ENCODE data around the gene C2orf68.
"Not testable (repeated sequence)": the region's sequence is repeated elsewhere in the genome, so short reads cannot be mapped to it uniquely, and the experiment has no call there.

C2orf68 gene, protein sequence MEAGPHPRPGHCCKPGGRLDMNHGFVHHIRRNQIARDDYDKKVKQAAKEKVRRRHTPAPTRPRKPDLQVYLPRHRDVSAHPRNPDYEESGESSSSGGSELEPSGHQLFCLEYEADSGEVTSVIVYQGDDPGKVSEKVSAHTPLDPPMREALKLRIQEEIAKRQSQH

DNA sequence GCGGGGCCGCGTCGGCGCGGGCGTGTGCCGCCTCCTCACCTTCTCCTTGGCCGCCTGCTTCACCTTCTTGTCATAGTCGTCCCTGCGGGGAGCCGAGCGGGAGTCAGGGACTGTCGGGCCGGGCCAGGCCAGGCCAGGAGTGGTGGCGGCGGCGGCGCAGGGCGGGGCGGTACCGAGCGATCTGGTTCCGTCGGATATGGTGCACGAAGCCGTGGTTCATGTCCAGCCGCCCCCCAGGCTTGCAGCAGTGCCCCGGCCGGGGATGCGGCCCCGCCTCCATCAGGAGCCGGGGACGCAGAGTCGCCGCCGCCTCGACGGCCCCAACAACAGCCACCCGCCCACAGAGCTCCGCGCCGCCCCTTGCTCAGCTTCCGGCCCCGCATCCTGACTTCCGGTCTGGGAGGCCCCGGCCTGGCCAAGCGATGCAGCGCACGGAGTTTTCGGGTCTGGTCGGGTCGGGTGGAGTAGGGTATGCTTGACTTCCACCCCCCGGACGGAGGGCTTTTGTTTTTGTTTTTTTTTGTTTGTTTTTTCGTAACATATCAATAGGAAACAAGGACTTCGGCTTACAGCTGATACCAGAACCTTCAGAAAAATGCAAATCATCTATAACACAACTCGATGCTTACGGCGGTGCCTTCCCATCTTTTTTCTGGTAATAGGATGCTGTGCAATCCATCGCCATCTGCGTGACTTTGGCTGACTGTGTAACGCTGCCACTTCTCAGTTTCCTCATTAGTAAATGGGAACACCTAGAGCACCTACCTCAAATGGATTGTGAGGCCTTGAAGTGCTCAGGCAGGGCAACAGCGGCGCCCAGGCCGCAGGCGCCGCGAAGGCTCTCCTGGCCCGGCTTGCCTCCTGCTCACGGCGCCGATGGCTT lies at the start of gene C2orf68:
Gene C2orf68 (minus strand): TSS at position 362 of the 883 bp plus-strand sequence. CDS start 82 bp downstream, at position 280.
- DNase-seq (ENCODE audit: extremely low read depth, low read depth): peak; percentile 53
- H3K4me3 ChIP-seq (replicated peaks; ENCODE audit: low read depth, low read length): peak within 1 kb of the TSS; percentile 63
- TF ChIP-seq, protein P1, sequence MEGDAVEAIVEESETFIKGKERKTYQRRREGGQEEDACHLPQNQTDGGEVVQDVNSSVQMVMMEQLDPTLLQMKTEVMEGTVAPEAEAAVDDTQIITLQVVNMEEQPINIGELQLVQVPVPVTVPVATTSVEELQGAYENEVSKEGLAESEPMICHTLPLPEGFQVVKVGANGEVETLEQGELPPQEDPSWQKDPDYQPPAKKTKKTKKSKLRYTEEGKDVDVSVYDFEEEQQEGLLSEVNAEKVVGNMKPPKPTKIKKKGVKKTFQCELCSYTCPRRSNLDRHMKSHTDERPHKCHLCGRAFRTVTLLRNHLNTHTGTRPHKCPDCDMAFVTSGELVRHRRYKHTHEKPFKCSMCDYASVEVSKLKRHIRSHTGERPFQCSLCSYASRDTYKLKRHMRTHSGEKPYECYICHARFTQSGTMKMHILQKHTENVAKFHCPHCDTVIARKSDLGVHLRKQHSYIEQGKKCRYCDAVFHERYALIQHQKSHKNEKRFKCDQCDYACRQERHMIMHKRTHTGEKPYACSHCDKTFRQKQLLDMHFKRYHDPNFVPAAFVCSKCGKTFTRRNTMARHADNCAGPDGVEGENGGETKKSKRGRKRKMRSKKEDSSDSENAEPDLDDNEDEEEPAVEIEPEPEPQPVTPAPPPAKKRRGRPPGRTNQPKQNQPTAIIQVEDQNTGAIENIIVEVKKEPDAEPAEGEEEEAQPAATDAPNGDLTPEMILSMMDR (IDR thresholded peaks at IDR 0.05; ENCODE audit: low read depth, low read length, missing control alignments): no peak

DNA sequence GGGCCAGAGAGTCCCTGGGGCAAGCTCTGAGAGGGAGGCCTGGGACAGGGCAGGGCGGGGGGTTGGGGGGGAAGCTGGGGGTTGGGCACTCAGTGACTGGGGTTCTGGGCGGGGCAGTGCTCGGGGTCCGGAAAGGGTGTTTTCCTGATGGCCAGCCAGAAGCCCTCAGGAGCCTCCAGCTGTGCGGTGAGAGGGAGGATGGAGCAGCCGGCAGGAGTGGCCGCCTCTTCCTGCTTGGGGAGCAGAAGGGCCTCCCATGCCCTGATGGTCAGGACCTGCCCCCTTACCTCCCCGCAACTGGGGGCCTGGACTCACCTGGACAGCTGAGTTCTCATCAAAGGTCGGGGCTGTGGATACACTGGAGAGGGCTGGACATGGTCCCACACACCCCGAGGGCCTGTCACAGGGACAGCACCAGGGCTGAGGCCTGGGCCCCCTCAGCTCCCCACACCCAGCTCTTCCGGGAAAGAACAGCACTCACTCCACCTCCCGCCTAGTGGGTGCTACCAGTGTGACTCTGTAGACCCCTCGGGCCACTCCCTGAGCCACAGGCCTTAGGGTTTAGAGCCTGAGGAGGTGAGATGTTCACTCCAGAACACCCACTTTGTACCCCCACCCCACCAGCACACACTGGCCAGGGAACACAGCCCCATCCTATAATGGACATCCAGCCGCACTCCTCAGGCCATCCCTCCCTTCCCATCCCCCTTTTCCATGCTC lies 49.4 kb upstream of the C2orf68 start:
- no peak for DNase-seq (ENCODE audit: extremely low read depth, low read depth)
- H3K4me3 ChIP-seq (replicated peaks; ENCODE audit: low read depth, low read length): no peak overlapping the region
- TF ChIP-seq, protein P1 (IDR thresholded peaks at IDR 0.05; ENCODE audit: low read depth, low read length, missing control alignments): no peak

DNA sequence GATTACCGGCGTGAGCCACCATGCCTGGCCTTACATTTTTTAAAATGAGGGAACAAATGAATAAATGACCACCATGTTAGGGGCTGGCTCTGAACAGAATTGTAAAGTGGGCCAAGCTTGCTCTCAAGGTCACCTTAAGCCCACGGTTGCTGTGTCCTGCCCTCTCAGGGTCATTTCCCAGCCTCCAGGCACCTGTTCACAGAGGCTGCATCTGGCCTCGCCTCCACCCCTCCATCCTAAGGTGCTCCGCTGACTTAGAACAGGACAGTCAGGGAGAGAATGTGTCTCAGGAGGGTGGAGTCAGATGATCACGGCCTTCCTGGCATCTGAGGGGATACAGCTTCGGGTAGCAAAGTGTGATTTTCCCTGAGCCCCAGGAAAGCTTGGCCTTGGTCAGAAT lies 48.9 kb upstream of the C2orf68 start:
- no peak overlapping the region for H3K4me3 ChIP-seq (replicated peaks; ENCODE audit: low read depth, low read length)
- DNase-seq (ENCODE audit: extremely low read depth, low read depth): no peak
- TF ChIP-seq, protein P1 (IDR thresholded peaks at IDR 0.05; ENCODE audit: low read depth, low read length, missing control alignments): no peak

DNA sequence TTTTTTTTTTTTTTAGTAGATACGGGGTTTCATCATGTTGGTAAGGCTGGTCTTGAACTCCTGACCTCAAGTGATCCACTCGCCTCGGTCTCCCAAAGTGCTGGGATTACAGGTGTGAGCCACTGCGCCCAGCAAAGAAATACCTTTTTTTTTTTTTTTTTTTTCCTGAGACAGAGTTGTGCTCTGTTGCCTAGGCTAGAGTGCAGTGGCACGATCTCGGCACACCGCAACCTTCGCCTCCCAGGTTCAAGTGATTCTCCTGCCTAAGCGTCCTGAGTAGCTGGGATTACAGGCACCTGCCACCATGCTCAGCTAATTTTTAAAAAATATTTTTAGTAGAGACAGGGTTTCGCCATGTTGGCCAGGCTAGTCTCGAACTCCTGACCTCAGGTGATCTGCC lies 48.4 kb upstream of the C2orf68 start:
- not testable (repeated sequence) for DNase-seq (ENCODE audit: extremely low read depth, low read depth); H3K4me3 ChIP-seq (replicated peaks; ENCODE audit: low read depth, low read length)

DNA sequence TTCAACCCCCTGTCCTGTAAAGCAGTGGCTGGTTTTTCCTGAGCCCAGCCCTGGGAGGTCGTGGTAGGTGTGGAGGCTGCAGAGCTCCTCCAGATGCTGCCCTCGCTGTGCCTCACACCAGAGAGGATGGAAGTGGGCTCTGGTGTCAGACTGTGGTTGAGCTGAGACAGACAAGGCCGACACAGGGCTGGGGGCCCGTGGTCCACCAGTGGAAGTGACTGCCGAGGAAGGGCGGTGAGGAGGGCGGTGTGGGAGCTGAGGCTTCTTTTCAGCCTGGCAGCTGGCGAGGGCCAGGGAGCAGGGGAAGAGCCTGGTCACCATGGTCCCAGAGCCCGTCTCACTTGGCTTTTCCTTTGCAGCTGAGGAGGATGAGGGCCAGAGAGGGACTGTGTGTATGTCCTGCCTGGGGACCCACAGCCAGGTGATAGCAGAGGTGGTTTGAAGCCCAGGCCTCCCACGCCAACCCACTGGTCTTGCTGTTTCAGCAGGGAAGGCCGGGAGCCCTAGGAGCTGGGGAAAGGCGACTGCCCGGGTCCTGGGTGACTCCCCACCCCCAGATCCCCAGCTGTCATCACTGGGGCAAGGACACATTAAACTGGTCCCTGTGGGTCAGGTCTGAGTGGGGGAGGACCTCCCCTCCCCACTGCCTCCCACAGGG lies 47.6 kb upstream of the C2orf68 start:
- no peak overlapping the region for H3K4me3 ChIP-seq (replicated peaks; ENCODE audit: low read depth, low read length)
- TF ChIP-seq, protein P1 (IDR thresholded peaks at IDR 0.05; ENCODE audit: low read depth, low read length, missing control alignments): no peak
- DNase-seq (ENCODE audit: extremely low read depth, low read depth): no peak

DNA sequence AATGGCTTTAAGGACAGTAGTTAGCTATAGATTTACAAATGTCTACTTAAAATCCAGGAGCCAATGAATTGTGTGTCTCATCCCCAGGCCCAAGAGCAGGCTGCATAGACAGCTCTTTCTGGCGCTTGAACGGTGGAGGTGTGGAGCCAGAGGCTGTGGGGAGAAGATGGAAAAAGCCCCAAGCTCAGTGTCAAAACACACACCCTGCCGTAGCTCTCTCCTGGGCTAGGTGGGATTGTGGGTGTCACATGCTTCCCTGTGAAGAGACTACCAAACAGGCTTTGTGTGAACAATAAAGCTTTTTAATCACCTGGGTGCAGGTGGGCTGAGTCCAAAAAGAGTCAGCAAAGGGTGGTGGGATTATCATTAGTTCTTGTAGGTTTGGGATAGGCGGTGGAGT lies 45.5 kb upstream of the C2orf68 start:
- not testable (repeated sequence) for DNase-seq (ENCODE audit: extremely low read depth, low read depth); H3K4me3 ChIP-seq (replicated peaks; ENCODE audit: low read depth, low read length)

DNA sequence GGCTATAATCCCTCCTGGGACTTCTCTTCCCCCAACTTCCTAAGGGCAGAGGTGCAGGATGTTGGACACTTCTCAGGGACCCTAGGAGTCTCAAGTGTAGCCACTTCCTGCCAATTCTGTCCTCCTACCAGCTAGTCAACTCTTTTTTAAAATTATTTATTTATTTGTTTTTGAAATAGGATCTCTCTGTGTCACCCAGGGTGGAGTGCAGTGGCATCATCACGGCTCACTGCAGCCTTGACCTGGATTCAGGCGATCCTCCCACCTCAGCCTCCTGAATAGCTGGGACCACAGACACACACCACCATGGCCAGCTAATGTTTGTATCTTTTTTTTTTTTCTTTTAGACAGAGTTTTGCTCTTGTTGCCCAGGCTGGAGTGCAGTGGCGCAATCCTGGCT lies 44.6 kb upstream of the C2orf68 start:
- TF ChIP-seq, protein P1 (IDR thresholded peaks at IDR 0.05; ENCODE audit: low read depth, low read length, missing control alignments): no peak
- no peak overlapping the region for H3K4me3 ChIP-seq (replicated peaks; ENCODE audit: low read depth, low read length)
- DNase-seq (ENCODE audit: extremely low read depth, low read depth): no peak
